Coronary artery (tissue), 2 donors: ENCODE measurements around the gene LGR6.
A peak's percentile ranks its signal among the peaks of the same experiment; 100 is the strongest.

Experiments used
- DNase-seq: peaks from one replicate; pipeline ENCODE4 v3.0.0-alpha.2; 2017; ENCODE audit warnings: low spot score
- H3K27ac ChIP-seq, 2 donors: fragments of 200-600 bp; sonication (generic); one replicate each; pipeline ENCODE4 v1.5.1; 2016 to 2019
- H3K4me3 ChIP-seq: fragments of 200-600 bp; sonication (generic); 2 replicates; pipeline ENCODE4 v1.5.1; 2016; ENCODE audit warnings: mild to moderate bottlenecking, moderate library complexity
- CTCF ChIP-seq: fragments of 200-600 bp; sonication (generic); IDR thresholded peaks from one replicate; pipeline ENCODE4 v1.5.1; 2019; ENCODE audit warnings: antibody characterized with exemption

LGR6 gene

GRCh38 chr1:202285908-202286307 is 92.3 kb downstream of the LGR6 start:
- Histone ChIP-seq H3K4me3 (no peak overlapping the region), H3K27ac (peak overlapping the region; percentile 79 to 83)
- TF ChIP-seq CTCF = no peak
- no peak for DNase-seq

GRCh38 chr1:202286622-202287097 is 93.1 kb downstream of the LGR6 start:
- peak overlapping the region; percentile 79 to 83 for H3K27ac ChIP-seq
- H3K4me3 ChIP-seq = no peak overlapping the region
- peak; percentile 92 for DNase-seq
- TF ChIP-seq CTCF = no peak

- TF ChIP-seq CTCF = no peak
- peak overlapping the region; percentile 79 to 83 for H3K27ac ChIP-seq
- no peak for DNase-seq
- no peak overlapping the region for H3K4me3 ChIP-seq
Measured at GRCh38 chr1:202287196-202287595, 93.6 kb downstream of the LGR6 start.

GRCh38 chr1:202288177-202288576 is 94.6 kb downstream of the LGR6 start:
- Histone ChIP-seq H3K27ac (peak overlapping the region in 1 of 2 donors; percentile 10), H3K4me3 (no peak overlapping the region)
- TF ChIP-seq CTCF = no peak
- no peak for DNase-seq

GRCh38 chr1:202289009-202289408 is 95.4 kb downstream of the LGR6 start:
- DNase-seq = no peak
- no peak for TF ChIP-seq CTCF
- no peak overlapping the region for H3K4me3 ChIP-seq
- H3K27ac ChIP-seq = no peak overlapping the region

- TF ChIP-seq CTCF = no peak
- H3K4me3 ChIP-seq = no peak overlapping the region
- peak overlapping the region in 1 of 2 donors; percentile 48 for H3K27ac ChIP-seq
- DNase-seq = no peak
Measured at GRCh38 chr1:202291001-202291400, 97.4 kb downstream of the LGR6 start.

GRCh38 chr1:202291961-202292712 is 98.5 kb downstream of the LGR6 start:
- no peak for TF ChIP-seq CTCF
- no peak for DNase-seq
- peak overlapping the region; percentile 45 to 48 for H3K27ac ChIP-seq
- no peak overlapping the region for H3K4me3 ChIP-seq
